H7 (cell line): ENCODE measurements around the gene ARIH2. TPM values are rescaled to one million over a fixed set of nuclear protein-coding genes. Genes with fewer than 3 reads are reported as not detected.
A peak's percentile ranks its signal among the peaks of the same experiment; 100 is the strongest.
"Not testable (repeated sequence)": the region's sequence is repeated elsewhere in the genome, so short reads cannot be mapped to it uniquely, and the experiment has no call there.

Experiments
- DNase-seq: peaks from one replicate; pipeline ENCODE4 v3.0.0; 2012
- H3K27me3 ChIP-seq: 2 replicates; pipeline ENCODE4 v1.6.0; 2011; ENCODE audit warnings: mild to moderate bottlenecking, low read length; ENCODE audit not compliant: control insufficient read depth, insufficient read depth
- H3K36me3 ChIP-seq: replicated peaks from 2 replicates; pipeline ENCODE4 v1.5.1; 2011; ENCODE audit warnings: low read length; ENCODE audit not compliant: control insufficient read depth, insufficient read depth
- H3K4me3 ChIP-seq: 2 replicates; pipeline ENCODE4 v1.5.1; 2011; ENCODE audit warnings: low read depth, mild to moderate bottlenecking, control low read depth, low read length, moderate library complexity; ENCODE audit not compliant: insufficient read depth
- total RNA-seq: library from RNA; depleted of rRNA; stranded (reverse); fragments of >200 nt; shearing (Covaris generic); gene quantifications from 2 replicates; pipeline ENCODE4 v1.2.3, GENCODE V29; 2014

ARIH2 gene
- total RNA-seq, 1 experiment from 2014 or later, result 120 TPM

DNA sequence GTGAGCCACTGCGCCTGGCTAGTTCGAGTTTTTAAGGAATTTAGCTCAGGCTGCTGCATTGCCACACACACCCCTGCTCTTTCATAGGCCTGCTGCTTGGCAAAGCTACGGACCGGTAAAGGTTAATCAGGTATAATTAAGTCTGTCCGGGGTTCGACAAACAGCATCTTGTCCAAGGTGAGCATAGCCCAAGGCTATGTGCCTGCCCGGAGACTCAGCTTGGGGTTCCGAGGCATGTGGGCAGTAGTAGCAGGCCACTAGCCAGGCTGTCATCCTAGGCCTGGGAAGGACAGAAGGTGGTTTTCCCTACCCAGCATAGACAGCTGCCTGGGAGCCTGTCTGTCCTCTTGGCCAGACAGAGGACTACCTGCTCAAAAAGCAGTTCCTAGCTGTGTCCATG, 78.0 kb downstream of the ARIH2 start:
- H3K27me3 ChIP-seq, result no peaks in the 10 kb centered on the region
- H3K4me3 ChIP-seq, result no peak overlapping the region
- DNase-seq, result no peak
- H3K36me3 ChIP-seq, result peaks cover 1% of the 10 kb centered on the region; the same call in 1 of the 2 replicates

DNA sequence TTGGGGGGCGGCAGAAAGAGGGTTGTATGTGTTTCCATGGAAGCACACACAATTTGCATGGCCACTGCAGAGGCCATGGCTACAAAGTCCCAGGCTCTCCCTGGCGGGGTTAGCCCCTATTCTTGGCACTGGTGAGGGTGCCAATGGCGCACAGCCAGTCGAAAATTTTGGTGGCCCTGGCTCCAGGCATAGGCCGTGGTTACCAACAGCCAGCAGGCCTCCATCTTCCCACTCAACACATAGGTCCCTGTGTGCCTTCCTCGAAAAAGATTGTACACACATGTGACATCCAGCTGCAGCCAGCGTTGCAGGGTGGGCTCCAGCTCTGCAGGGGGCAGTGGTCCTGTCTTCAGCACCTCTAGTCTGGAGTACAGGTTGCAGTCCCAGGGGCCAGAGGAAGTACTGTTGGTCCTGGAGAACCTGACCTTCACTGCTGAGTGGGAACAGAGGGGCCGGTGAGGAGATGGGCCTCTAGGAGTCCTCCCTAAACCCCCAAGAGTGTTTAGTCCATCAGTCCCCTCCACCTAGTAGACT, 78.5 kb downstream of the ARIH2 start:
- peaks cover 1% of the 10 kb centered on the region; the same call in 1 of the 2 replicates for H3K36me3 ChIP-seq
- no peaks in the 10 kb centered on the region for H3K27me3 ChIP-seq
- H3K4me3 ChIP-seq, result no peak overlapping the region
- DNase-seq, result peak; percentile 35

DNA sequence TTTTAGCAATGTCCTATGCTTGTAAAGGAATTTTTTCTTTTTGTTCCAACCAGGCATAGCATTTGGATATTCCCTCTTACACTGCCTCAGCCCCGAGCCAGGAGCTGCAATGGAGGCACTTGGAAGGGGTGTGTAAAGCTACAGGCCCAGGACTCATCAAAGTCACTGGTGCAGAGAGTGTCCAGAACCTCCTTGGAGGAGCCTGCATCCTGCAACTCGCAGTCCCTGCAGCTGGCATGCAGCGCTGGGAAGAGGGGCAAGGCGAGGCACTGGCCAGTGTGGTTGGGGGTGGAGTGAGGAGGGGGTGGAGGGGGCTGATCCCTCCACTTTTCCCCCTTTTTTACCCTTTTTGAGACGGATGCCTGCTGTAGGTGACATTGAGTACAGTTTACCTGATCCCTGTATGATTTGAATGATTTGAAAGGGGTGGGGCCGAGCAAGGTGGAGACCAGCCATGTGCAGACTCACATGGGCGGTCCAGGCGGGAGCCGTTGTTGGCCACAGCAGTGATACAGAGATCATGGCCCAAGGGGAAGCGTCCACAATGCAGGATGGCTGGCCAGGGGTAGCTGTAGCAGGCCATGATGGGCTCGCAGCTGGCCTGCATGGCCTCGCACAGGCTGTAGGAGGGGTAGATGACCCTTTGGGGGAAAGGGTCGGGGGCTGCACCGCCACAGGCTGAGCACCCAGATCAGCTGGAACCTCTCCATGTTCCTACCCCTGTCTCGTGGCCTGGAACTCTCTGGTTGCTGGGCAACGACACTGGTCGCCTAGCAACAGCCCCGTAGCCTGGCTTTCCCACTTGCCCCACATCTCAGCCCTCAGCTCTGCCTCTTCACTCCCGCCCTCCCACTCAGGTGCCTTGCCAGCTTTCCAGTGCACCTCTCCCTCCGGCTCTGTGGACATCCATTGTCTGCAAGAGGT, 79.3 kb downstream of the ARIH2 start:
- Histone ChIP-seq H3K36me3 (peaks cover 1% of the 10 kb centered on the region; the same call in 1 of the 2 replicates), H3K27me3 (no peaks in the 10 kb centered on the region; the same call in 1 of the 2 replicates), H3K4me3 (no peak overlapping the region)
- DNase-seq, result peak; percentile 79

DNA sequence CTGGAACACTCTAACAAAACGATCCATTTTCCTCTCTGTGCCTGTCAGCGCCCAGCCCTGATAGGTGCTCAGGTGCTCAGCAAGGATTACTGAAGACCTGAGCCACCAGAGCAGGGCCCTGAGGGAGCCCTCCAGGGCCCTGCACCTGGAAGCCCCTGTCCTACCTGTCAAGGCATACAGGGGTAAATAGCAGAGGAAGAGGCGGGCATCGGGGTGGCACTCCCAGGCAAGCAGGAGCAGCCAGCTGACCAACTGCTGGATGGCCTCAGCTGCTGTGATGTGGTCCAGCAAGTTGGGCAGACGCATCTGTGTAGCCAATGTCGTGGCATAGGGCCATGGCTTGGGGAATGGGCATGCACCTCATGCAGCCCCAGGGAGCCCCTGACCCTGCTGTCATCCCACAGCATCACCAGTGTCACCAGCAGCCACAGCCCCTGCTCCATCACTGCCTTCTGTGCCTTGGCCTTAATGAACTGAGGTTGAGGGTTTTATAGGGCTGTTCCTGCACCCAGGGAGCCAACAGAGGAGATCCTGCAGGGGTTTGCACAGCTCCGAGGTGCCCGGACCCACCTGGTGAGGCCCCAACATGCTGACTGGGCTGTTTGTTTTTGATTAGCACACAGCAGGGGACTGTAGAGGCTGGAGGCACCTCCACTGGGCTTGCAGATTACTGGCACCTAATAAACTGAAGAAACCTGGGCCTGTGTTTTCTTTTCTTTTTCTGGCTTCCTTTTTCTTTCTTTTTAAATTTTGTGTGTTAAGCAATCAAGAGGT, 80.6 kb downstream of the ARIH2 start:
- DNase-seq, result peak; percentile 63
- peaks cover 1% of the 10 kb centered on the region; the same call in 1 of the 2 replicates for H3K36me3 ChIP-seq
- no peak overlapping the region for H3K4me3 ChIP-seq
- H3K27me3 ChIP-seq, result no peaks in the 10 kb centered on the region; the same call in 1 of the 2 replicates

DNA sequence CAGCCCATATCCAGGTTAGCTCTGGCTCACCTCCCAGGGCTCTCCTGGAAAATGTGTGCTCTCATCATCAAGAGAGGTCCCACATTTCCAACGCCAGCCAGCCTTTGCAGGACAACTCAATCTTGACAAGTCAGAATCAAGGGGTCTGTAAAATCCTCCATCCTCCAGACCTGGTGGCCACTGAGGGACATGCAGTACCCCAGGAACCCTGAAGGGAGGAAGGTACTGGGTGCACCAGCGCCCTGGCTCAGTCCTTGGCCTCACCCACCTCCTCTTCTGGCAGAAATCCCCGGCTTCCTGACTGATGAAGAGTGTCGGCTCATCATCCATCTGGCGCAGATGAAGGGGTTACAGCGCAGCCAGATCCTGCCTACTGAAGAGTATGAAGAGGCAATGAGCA, 82.5 kb downstream of the ARIH2 start:
- peak; percentile 51 for DNase-seq
- Histone ChIP-seq H3K27me3 (no peaks in the 10 kb centered on the region; the same call in 1 of the 2 replicates), H3K4me3 (no peak overlapping the region), H3K36me3 (no peaks in the 10 kb centered on the region)

DNA sequence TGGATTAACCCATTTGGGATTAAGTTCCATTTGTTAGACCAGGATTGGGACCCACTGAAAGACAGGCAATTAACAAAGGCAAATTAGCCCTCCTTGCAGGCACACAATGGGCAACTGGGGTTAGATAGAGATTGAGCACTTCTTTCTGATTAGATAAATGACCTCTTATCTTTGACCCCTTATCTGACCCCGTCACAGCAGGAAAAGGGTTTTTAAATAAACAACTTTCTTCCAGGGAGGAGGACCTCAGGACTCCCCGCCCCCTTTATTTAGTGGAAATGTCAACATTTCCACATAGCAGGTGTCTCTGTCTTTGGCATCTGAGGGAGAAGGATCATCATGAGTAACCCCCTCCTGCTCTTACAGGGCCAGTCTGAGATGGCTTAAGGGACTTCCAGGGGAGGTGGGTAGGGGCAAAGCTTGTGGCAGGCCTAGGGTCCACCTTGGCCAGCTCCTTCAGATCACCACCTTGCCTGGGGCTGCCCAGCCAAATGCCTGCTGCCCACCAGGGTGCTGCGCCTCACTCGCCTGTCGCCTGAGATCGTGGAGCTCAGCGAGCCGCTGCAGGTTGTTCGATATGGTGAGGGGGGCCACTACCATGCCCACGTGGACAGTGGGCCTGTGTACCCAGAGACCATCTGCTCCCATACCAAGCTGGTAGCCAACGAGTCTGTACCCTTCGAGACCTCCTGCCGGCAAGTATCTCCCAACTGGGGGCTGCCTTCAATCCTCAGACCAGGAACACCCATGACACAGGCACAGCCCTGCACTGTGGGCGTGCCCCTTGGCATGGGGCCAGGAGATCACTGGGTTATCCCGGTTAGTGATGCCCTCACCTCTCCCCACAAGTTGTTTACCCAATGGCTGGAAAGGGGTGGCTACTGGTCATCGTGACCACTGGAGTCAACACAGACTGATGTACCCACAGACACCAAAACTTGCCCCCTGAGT, 86.0 kb downstream of the ARIH2 start:
- Histone ChIP-seq H3K4me3 (no peak overlapping the region), H3K27me3 (no peaks in the 10 kb centered on the region; the same call in 1 of the 2 replicates), H3K36me3 (peaks cover 2% of the 10 kb centered on the region)
- DNase-seq, result no peak

DNA sequence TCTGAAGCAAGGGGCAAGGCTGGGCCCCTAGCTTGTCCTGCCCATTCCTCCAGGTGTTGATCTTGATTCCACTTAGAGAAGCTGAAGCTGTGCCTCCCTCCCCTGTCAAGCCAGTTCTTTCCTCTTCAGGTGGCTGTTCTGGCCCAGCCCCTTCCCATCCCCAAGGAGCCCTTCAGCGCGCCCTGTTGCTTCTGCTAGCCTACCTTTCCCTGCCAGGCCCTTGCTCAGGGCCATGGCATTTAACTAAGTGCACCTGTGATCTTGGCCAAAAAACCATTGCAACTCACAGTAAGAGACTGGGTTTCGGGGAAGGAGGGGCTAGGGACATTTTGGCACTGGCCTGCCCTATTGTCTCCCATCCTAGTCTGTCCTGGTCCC, 86.7 kb downstream of the ARIH2 start:
- no peaks in the 10 kb centered on the region; the same call in 1 of the 2 replicates for H3K27me3 ChIP-seq
- H3K4me3 ChIP-seq, result no peak overlapping the region
- DNase-seq, result no peak
- H3K36me3 ChIP-seq, result peaks cover 2% of the 10 kb centered on the region

DNA sequence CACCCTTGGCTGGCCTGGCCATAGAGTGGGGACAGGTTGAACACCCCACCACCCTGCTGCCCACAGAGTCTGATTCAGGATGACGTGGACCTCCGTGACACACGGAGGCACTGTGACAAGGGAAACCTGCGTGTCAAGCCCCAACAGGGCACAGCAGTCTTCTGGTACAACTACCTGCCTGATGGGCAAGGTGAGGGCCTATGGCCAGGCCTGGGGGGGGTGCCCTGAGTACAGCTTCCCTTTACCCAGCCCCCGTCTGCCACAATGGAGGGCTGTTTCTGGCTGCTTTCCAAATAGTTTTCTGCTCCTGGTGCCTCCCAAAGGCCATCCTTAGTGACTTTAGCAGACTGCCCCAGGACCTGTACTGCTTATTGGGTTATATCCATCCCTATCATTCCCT, 87.4 kb downstream of the ARIH2 start:
- peaks cover 2% of the 10 kb centered on the region for H3K36me3 ChIP-seq
- H3K4me3 ChIP-seq, result no peak overlapping the region
- DNase-seq, result no peak
- H3K27me3 ChIP-seq, result no peaks in the 10 kb centered on the region; the same call in 1 of the 2 replicates

DNA sequence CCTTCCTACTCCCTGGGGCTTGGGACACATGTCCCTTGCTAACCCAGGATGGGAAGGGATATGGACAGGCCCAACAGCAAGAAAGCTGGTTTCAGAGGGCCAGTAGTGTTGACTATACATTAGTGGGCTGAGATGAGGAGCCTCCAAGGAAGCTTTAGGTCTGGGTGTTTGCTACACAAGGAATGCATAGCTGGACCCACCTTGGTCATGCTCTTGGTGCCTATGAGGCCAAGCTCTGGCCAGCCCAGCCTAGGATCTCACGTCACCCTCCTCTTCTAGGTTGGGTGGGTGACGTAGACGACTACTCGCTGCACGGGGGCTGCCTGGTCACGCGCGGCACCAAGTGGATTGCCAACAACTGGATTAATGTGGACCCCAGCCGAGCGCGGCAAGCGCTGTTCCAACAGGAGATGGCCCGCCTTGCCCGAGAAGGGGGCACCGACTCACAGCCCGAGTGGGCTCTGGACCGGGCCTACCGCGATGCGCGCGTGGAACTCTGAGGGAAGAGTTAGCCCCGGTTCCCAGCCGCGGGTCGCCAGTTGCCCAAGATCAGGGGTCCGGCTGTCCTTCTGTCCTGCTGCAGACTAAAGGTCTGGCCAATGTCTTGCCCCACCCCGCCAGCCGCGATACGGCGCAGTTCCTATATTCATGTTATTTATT, 87.9 kb downstream of the ARIH2 start:
- no peak for DNase-seq
- Histone ChIP-seq H3K36me3 (peaks cover 4% of the 10 kb centered on the region), H3K27me3 (no peaks in the 10 kb centered on the region; the same call in 1 of the 2 replicates)

DNA sequence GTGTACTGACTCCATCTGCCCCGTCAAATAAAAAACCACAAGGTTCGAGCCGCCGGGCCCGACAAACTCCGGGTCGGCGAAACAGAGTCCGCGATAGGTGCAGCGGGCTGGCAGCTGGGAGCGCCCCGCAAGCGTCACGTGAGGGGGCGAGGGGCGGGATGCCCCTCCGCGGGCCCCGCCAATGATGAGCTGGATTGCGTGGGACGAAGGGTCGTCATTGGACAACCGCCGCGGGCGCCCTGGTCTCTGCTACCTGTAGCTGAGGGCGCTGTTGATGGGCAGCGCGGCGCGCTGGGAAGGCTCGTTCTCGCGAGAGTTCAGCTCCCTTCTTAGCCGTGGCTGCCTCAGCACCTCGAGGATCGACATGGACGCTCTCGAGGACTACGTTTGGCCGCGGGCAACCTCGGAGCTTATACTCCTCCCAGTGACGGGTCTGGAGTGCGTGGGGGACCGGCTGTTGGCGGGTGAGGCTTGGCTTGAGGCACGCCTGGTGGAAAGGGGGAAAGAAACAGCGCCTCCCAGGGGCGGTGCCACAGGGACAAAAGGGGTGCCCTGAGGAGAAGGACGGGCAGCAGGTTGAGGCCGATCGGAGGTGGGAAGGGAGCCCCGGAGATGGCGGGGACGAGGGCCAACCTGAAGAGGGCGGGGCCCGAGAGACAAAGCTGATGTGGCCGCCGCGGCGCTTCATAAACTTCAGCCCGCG, 88.6 kb downstream of the ARIH2 start, which contains the start of gene WDR6:
TSS of gene WDR6 (plus strand) at position 324 of the 703 bp plus-strand sequence. CDS start at position 365, 41 bp downstream.
- peak; percentile 100 for DNase-seq
- Histone ChIP-seq H3K36me3 (peaks cover 10% of the 10 kb centered on the region), H3K4me3 (peak within 1 kb of the TSS; percentile 92), H3K27me3 (no peaks in the 10 kb centered on the region; the same call in 1 of the 2 replicates)

More for the DNA sequence above, 87.9 kb downstream of the ARIH2 start:
- peak overlapping the region; percentile 92 for H3K4me3 ChIP-seq

DNA sequence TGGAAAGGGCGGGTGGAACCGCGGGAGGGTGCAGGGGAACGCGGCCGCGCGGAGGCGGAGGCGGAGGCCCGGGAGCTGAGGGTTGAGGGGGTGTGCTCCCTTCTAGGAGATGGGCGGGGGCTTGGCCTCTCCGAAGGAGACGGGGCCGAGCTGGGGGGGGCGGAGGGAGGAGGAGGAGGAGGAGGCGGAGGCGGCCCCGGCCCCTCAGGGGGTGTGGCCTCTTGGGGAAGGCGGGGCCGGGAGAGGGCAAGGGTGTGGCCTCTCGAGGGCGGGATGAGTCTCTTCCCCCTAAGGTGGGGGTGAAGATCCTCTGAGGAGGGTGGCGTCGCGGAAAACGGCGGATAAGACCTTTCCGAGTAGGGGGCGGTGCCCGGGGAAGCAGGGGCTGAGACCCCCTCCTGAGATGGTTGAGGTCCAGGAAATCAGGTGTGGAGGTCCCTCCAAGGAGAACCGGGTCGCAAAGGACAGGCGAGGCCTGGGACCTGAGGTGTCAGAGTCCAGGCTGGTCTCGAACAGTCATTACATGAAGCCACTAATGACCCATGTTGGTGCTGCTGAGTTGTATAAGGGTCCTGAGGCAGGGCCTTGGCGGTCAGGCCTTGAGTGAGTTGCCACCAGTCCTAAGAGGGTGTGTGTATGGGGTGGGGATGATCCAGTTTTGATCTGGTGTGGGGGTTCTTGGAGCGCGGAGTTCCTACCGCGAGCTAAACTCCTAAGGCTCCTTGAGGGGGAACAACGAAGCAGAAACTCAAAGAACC, 89.3 kb downstream of the ARIH2 start:
- DNase-seq, result peak; percentile 99
- peaks cover 12% of the 10 kb centered on the region for H3K36me3 ChIP-seq
- H3K27me3 ChIP-seq, result no peaks in the 10 kb centered on the region; the same call in 1 of the 2 replicates
- peak overlapping the region; percentile 92 for H3K4me3 ChIP-seq

DNA sequence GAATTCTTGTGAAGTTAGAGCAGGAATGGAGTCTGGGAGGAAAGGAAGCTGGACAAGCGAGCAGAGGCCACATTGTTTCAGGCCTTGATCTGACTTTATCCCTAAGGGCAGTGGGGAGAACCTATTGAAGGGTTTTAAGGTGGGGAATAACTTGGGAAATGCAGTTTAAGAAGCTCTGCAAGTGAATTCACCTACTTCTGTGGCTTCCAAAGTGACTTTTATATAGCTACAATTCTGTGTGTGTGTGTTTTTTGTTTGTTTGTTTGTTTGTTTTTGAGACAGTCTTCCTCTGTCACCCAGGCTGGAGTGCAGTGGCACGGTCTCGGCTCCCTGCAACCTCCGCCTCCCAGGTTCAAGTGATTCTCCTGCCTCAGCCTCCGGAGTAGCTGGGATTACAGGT, 90.0 kb downstream of the ARIH2 start:
- H3K27me3 ChIP-seq, DNase-seq: not testable (repeated sequence)
- peak overlapping the region; percentile 92 for H3K4me3 ChIP-seq
- peaks cover 16% of the 10 kb centered on the region for H3K36me3 ChIP-seq
